Activated CD4-positive, CD25-positive, alpha-beta regulatory T cell treated with anti-CD3 and anti-CD28 coated beads, Interleukin-2, amount 50 U/mL, for 72 hours (primary cell): Measurements from ENCODE around the gene HOXD13.

Experiments used
- DNase-seq: peaks from one replicate; pipeline ENCODE4 v3.0.0; 2021

HOXD13 gene

DNA sequence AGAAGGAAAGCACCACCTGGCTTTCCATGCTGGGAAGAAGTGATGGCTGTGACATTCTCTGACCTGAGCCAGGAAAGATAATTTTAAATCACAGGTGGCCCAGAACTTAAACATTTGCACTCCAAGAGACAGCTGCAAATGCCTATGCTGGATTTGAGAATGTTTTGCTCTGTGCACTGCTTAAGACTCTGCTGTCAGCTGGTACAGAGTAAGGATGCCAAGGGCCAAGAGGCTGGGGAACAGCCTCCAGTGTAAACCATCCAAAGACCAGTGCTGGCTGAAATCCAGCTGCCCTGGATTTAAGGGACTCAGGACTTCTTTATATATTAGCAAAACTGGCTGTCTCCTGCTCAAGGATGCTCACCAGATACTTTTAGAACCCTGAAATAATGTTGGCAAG is 40.9 kb downstream of the HOXD13 start:
- no peak for DNase-seq

DNA sequence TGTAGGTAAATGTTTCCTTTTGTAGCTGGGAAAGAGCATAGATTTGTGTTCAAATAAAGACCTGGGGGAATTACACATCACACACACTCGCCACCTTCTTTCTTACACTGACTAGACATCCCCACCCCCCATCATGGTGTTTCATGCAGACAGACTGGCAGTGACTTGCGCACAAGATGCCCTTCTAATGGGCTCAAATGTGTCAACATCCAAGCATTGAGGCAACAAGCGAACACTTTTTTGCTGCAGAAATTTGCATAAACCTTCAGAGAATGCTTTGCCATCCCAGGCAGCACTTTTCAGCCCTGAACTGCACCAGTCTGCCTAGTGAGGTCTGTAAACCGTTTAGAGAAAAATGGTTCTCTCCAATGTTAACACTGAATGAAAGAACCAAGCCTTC is 41.5 kb downstream of the HOXD13 start:
- no peak for DNase-seq

DNA sequence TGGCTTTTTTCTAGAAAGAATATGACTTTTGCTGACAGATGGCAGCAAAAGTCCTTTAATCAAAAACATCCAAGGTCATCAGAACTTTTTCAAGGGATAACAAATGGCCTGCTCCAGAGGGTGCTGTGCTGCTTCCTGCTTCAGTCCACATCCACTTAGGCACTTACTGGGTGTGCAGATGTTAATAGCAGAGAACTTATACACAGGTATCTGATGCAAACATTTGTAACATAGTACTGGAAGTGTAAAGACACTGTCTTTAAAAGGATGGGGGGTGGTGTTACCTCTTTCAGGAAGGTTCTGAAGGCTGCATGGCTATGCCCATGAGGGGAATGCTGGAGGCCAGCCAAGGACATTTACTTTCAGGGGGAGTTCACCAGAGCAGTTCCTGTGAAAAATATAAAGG is 42.5 kb downstream of the HOXD13 start:
- no peak for DNase-seq

DNA sequence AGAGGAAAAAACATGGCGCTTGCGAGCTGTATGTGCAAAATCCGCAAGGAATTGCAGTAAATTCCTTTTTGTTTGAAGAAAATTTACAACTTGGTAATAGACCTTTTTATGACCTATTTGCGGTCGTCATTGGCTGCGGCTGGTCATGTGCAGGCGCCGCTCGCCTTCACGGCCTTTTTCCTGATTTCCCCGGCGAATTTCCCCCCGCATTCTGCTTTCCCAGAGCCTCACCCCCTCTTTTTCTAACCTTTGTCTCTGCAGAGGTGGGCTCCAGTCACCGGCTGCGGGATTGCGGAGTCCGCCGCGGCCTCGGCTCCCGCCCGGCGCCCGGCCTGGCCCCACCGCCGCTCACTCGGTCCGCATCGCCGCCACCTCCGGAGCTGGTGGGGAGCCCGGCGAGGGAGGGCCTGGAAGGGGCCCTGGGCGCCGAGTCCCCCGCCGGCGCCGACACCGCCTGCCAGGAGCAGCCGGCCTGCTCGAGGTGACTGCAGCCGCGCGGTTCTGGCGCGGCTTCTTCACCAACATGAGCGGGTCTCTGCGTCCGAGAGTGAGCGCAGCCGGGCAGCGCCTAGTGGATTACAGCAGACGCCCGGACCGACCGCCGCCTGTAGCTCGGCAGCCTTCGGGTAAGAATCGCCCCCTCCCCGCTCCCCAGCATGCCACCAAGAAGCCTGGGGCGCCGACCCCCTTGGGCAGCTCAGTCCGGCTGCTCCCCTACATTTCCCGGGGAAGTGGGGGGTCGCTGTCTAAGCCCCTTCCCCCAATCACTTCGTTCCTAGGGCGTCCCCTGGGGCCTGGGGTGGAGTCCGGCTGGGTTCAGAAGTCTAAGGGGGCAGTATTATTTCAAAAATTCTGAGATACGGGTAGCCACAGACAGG is 44.1 kb downstream of the HOXD13 start:
- no peak for DNase-seq

DNA sequence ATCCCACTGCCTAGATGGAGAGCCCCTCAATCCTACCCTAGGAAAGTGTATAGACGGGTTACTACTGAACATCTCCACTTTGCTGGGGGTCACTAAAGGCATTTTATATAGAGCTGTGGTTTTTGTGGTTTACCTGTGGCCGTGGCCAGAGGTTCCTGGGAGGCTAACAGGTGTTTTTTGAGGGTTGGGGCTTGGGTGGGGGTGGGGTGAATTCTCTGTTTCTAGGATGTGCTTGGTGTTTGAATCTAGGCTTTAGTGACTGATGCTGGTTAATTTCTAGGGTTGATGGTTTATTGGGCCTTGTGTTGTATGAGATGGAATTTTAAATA is 44.7 kb downstream of the HOXD13 start:
- no peak for DNase-seq

DNA sequence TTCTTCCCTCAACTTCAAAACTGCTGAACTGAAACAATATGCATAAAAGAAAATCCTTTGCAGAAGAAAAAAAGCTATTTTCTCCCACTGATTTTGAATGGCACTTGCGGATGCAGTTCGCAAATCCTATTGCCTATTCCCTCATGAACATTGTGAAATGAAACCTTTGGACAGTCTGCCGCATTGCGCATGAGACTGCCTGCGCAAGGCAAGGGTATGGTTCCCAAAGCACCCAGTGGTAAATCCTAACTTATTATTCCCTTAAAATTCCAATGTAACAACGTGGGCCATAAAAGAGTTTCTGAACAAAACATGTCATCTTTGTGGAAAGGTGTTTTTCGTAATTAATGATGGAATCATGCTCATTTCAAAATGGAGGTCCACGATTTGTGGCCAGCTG is 45.4 kb downstream of the HOXD13 start:
- no peak for DNase-seq

DNA sequence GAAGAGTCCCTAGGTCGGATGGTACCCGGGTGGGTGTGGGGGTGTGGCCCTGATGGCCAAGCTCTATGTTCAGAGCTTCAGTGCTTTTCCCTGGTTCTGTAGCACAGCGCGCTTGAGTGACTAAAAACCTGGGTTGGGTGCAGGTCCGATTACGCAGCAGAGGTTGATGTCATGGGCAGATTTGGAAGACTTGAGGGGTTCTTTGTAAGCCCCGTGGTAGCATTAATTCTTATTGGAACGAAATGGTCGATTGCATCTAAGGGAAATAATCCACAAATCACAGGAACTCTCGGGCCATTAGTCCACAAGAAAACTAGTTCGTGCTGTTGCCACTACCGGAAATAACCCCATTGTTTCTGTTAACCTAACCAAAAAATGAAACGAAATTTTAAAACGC is 46.0 kb downstream of the HOXD13 start:
- DNase-seq = no peak

DNA sequence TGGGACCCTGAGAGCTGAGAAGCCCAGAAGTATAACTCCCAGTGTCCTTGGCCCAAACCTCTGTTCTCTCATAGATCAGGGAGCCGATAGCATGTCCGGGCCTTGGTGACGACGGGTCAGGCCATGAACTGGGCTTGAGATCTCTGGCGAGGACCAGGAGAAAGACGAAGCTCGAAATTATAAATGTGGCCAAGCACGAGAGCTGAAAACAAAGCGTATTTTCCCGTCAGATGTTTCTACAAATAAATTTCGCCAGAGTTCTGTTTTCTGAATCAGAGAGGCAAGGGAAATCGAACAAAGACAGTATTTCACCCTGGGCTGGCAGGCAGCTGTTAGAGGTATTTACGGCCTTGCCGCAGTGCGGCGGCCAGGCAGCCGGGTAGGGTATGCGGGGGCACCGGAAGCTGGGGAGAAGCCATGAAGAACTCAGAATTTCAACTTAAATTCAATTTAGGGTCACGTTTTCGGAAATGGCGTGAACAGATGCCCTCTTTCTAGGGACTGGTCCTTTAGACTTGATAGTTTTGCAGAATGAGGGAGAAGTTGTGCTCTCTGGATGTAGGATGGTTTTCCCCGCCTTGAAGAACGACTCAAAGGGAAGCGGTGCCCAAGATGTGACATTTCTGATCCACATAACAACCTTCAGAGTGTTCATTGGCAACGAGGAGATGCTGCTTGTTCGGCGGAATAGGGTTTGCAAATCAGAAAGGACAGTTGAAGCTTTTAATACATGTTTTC is 46.6 kb downstream of the HOXD13 start:
- DNase-seq = no peak

DNA sequence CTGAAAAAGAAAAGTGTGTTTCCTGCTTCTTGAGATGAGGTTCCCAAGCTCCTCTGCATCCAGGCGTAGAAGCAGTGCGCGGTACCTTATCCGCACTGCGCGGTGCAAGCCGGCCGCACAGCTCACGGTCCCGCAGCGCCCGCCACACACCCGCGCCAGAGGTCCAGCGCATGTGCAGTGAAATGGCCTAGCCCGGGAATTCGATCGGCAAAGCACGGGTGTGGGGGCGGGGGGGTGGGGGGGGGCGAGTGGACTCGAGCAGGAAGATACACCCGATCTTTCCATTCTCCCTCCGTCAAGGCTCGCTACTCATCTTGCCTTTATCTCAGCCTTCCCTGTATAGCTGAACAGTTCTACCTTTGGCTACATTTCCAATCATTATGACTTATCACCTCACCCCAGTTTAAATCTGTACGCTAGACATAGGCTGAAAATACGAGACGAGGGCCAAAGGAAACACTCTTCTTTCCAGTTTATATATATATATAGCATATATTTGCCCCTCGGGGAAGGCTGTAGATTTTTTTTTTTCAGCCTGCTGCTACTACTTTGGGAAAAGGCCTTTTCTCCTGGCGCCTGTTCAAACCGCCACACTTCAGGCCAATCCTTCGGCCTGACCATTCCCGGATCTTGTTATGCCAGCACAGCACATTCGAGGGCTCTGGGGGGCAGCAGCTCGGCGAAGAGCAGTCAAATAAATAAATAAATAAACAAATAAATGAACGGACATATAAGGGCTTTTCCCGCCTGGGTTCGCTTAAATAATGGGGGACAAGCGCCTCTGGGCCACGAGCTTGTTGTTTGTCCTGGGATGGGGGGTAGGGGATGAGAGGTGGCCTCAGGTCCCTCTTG is 47.4 kb downstream of the HOXD13 start:
- DNase-seq = no peak

DNA sequence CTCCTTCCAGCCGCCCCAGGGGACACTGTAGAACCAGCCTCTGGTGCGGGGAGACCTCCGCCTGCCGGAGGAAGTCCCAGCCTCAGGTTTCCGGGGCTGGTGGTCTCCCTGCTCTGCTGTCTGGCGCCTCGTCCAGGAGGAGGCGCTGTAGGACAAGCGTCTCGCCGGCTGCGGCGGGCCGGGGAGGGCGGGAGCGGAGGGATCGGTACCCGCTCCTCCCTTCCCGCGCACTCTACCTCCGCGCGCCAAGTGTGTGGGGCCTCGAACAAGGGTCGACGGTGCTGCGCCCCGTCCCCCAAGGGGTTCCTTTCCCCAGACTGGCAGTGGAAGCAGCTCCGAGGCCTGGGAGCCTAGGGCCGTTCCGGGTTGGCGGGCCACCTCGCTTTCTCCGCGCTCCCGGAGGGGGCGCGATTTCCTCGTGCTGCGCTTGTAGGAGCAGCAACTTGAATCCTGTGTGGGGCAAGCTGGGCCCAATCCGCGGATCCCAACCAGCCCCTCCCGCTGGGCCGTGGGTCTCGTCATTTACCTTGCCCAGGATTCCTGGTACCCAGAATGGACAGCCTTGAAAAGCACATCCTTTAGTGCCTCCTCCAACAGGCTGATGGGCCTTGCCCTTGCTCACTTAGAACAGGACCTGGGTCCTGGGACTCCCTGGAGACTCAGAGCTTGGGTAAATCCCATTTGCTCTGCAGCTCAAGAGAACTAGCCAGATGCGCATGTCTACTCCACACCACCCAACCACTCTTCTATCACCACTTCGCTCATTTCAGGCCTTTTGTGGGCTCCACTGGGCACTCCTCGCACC is 48.2 kb downstream of the HOXD13 start:
- peak; percentile 56 for DNase-seq

DNA sequence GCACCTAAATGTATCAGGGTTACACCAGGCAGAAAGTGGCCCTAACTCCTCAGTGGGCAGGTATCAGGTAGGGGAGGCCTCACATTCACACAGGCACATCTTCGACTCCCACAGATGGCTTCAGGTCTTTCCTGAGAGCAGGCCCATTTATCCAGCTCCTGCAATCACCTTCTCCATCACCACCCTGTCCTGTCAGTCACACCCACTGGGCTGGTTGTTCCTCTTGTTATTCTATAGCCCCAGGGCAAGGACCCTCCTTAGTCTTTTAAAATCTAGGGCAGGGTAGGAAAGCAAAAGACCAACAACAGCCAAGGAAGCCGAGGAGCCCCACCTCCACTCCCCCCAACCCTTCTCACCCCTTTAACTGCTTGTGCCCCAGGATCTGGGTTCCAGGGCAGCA is 49.8 kb downstream of the HOXD13 start:
- no peak for DNase-seq
